Upper lobe of right lung (tissue), 1 donor: ENCODE results near the gene MYOZ3. TPM values are rescaled to one million over a fixed set of nuclear protein-coding genes. Genes with fewer than 3 reads are reported as not detected.

Source experiments
- ATAC-seq: fragments of 200-7000 bp; cut with Tn5 transposase; one replicate; pipeline ENCODE4 v1.9.1; 2020; ENCODE audit warnings: mild to moderate bottlenecking, moderate library complexity
- DNase-seq: peaks from one replicate; pipeline ENCODE4 v3.0.0-alpha.2; 2020
- H3K27ac ChIP-seq: fragments of 200-600 bp; one replicate; pipeline ENCODE4 v1.8.0; 2022
- H3K27me3 ChIP-seq: fragments of 200-600 bp; one replicate; pipeline ENCODE4 v1.8.0; 2022; ENCODE audit warnings: mild to moderate bottlenecking
- H3K36me3 ChIP-seq: fragments of 200-600 bp; one replicate; pipeline ENCODE4 v1.8.0; 2022
- H3K4me1 ChIP-seq: fragments of 200-600 bp; one replicate; pipeline ENCODE4 v1.8.0; 2022
- H3K4me3 ChIP-seq: fragments of 200-600 bp; one replicate; pipeline ENCODE4 v1.8.0; 2022; ENCODE audit warnings: mild to moderate bottlenecking
- H3K9me3 ChIP-seq: fragments of 200-600 bp; one replicate; pipeline ENCODE4 v1.8.0; 2022
- intact Hi-C: fragments of 100-400 bp; cut with DNase I; formaldehyde crosslinking; loops from one replicate; pipeline ENCODE4 v1.11.0; 2022
- total RNA-seq: library from RNA; stranded (reverse); fragmentation: NEBNext Ultra II Directional; extraction: Animal tissue kit (Norgen Biotek cat#: 25700); gene quantifications from one replicate; pipeline ENCODE4 v1.2.1, GENCODE V29; 2021
- TF ChIP-seq, protein P1 (sequence below): fragments of 200-600 bp; IDR thresholded peaks from one replicate; pipeline ENCODE4 v1.8.0; 2022; ENCODE audit warnings: antibody characterized with exemption
- donor health status: DM: no; HTN: yes; CAD: no; lungs with severe emphysema.

MYOZ3 gene
- total RNA-seq, 1 donor from 2014 or later = 1.7 TPM

DNA sequence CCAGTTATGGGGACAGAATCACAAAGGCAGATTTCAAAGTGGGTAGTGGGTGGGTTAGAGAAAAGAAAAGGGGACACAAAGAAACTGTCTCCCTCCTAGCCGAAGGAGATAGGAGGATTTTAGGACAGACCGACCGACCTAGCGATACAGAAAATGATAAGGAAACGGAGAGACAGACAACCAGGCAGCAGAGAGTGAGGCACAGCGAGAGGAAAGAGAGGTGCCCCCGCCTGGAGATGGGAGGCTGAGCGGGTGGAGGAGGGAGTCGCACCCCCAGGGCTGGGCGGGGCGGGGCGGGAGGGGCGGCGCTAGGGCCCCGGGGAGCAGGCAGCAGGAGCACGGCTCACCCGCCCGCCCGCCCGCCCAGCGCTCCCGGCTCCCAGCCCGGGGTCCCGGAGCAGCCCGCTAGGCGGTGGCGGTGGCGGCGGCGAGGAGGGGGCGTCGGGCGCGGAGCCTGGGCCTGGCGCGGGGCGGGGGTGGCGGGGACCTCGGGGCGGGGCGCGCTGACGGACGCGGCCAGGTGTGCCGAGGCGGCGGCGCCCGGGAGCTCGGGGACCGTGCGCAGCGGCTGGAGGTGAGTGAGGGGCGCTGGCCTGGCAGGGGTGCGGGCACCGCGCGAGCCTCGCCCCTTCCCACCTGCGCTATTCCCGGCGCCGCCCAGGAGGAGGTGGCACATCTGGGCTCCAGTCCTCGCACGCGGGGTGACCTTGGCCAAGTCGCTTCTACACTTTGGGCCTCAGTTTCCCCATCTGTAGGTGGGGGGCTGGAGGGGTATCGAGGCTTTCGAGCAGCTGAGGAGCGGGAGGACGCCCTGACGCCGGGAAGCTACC lies 36.5 kb upstream of the MYOZ3 start:
- TF ChIP-seq, protein P1, sequence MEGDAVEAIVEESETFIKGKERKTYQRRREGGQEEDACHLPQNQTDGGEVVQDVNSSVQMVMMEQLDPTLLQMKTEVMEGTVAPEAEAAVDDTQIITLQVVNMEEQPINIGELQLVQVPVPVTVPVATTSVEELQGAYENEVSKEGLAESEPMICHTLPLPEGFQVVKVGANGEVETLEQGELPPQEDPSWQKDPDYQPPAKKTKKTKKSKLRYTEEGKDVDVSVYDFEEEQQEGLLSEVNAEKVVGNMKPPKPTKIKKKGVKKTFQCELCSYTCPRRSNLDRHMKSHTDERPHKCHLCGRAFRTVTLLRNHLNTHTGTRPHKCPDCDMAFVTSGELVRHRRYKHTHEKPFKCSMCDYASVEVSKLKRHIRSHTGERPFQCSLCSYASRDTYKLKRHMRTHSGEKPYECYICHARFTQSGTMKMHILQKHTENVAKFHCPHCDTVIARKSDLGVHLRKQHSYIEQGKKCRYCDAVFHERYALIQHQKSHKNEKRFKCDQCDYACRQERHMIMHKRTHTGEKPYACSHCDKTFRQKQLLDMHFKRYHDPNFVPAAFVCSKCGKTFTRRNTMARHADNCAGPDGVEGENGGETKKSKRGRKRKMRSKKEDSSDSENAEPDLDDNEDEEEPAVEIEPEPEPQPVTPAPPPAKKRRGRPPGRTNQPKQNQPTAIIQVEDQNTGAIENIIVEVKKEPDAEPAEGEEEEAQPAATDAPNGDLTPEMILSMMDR = no peak
- H3K27ac ChIP-seq = peak overlapping the region; percentile 93
- peaks cover 5% of the 10 kb centered on the region for H3K27me3 ChIP-seq
- H3K36me3 ChIP-seq = no peaks in the 10 kb centered on the region
- DNase-seq = no peak
- intact Hi-C loops = no loop called here
- ATAC-seq = peak; percentile 42
- peaks cover 45% of the 10 kb centered on the region for H3K4me1 ChIP-seq
- H3K9me3 ChIP-seq = no peaks in the 10 kb centered on the region
- peak overlapping the region; percentile 79 for H3K4me3 ChIP-seq

DNA sequence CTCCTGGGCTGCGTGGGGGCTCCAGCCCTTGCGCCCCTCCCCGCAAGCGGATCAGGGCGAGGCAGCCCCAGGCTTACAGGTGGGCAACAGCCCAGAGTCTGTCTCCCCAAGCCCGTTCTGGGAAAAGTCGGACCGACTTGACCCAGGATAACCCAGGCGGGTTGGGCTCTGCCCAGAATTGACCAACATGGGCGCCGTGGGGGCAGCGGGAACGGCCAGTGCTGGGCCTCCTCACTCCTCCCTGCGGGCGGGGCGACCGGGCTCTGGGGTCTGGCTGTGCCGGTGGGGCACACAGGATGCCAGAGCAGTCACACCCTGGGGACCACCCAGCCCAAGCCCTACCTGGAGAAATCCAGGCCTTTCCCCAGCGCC lies 35.9 kb upstream of the MYOZ3 start:
- Histone ChIP-seq H3K9me3 (no peaks in the 10 kb centered on the region), H3K27ac (peak overlapping the region; percentile 93), H3K36me3 (peaks cover 3% of the 10 kb centered on the region), H3K4me3 (peak overlapping the region; percentile 79), H3K4me1 (peaks cover 41% of the 10 kb centered on the region), H3K27me3 (peaks cover 5% of the 10 kb centered on the region)
- DNase-seq = peak; percentile 81
- ATAC-seq = peak; percentile 51
- intact Hi-C loops = no loop called here
- TF ChIP-seq, protein P1 = no peak

DNA sequence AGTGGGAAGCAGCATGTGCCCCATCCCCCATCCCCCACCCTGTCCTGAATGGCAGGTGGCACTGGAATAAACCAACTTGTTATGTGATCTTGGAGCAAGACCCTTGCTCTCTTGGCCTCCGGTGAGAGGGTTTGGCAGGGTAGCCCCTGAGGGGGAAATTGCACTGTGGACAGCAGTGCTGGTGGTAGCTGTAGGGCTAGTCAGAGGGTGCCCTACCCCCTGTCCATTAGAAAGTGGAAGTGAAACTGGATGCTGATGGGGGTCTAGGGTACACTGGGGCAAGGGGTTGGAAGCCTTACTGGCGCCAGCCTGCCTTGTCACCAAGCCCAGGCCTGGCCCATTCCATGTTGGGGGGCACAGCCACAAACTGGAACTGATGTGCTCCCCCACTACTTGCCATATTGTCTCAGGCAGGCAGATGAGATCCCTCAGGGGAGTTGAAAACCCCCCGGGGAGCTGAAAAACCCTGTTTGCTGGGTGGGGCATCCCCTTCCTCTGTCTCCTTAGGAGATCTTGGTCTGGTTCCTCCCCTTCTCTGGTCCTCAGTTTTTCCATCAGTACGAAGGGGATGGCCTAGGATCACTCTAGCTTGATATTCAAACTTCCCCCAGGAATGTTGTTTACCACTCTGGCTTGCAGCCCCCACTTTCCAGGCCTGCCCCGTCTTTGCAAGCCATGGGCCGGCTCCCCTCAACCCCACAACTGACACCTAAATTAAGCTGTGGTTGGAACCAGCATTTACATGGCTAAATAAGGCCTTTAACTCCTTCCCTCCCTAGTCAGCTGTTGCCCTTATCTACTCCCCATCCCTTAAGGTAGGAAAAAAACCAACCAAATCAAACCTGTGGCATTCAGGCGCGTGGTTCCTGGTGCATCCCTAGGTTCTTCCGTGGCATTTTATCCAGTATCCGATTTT lies 35.0 kb upstream of the MYOZ3 start:
- peak overlapping the region; percentile 79 for H3K4me3 ChIP-seq
- peaks cover 41% of the 10 kb centered on the region for H3K4me1 ChIP-seq
- ATAC-seq = no peak
- intact Hi-C loops = no loop called here
- peaks cover 3% of the 10 kb centered on the region for H3K36me3 ChIP-seq
- peaks cover 5% of the 10 kb centered on the region for H3K27me3 ChIP-seq
- H3K27ac ChIP-seq = peak overlapping the region; percentile 93
- TF ChIP-seq, protein P1 = no peak
- no peak for DNase-seq
- H3K9me3 ChIP-seq = no peaks in the 10 kb centered on the region

DNA sequence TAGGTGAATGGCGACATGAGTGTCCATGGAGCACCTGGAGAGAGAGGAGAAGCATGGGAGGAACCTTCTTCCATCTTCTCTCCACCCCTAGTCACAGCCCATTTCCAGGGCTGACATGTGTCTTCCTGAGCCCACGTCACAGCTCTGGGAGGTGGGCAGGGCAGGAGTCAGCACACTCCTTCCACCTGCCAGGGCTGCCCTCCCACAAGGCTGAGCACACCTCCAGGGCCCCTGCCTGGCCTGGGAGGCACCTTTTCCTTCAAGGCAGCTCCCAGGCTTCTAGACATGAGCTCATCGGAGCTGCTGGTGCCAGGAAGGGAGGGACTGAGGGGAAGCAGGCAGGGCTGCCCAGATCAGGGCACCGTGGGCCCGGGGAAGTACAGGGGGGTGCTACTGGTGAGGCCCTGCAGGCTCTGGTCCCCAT lies 34.2 kb upstream of the MYOZ3 start:
- intact Hi-C loops = no loop called here
- H3K9me3 ChIP-seq = no peaks in the 10 kb centered on the region
- peak overlapping the region; percentile 79 for H3K4me3 ChIP-seq
- DNase-seq = peak; percentile 78
- TF ChIP-seq, protein P1 = no peak
- peaks cover 44% of the 10 kb centered on the region for H3K4me1 ChIP-seq
- H3K27ac ChIP-seq = peak overlapping the region; percentile 93
- peaks cover 5% of the 10 kb centered on the region for H3K27me3 ChIP-seq
- H3K36me3 ChIP-seq = peaks cover 3% of the 10 kb centered on the region
- peak; percentile 77 for ATAC-seq

DNA sequence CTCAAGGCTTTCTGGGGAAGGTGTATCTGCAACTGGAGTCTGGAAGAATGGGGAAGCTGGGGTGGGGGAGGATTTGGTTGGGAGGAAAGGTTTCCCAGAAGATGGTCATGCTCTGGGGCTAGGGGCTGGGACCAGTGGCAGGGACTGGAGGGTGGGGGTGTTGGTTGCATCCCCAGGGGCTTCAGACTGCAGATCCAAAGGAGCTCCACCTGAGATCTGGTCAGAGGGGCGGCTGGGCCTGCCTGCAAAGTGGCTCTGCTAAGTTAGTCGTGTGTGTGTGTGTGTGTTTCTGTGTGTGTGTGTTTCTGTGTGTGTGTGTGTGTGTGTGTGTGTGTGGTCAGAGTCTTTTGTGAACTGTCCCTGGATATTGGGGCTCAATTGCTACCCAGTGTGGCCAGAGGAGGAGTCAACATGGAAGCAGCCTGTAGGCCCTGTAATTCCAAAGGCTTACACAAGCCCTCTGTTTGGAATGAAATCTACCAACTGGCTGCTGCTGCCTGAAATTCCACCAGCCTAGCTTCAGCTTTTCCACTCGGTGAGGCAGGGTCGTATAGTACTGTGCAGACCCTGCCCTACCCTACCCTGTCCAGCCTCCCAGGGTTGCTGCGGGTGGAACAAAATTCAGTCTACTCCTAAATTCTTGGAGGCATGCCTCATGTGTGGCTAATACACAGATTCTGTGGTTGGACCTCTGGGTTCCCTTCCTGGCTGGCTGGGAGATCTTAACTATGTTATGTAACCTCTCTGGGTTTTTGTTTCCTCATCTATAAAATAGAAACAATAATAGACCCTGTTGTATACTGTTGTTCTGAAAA lies 33.1 kb upstream of the MYOZ3 start:
- Histone ChIP-seq H3K9me3 (no peaks in the 10 kb centered on the region), H3K36me3 (peaks cover 3% of the 10 kb centered on the region), H3K4me1 (peaks cover 44% of the 10 kb centered on the region), H3K27ac (peak overlapping the region; percentile 93), H3K27me3 (peaks cover 5% of the 10 kb centered on the region), H3K4me3 (no peak overlapping the region)
- ATAC-seq = no peak
- no peak for DNase-seq
- TF ChIP-seq, protein P1 = no peak
- intact Hi-C loops = no loop called here
